ENCODE results near the gene PPIL1.

DNA sequence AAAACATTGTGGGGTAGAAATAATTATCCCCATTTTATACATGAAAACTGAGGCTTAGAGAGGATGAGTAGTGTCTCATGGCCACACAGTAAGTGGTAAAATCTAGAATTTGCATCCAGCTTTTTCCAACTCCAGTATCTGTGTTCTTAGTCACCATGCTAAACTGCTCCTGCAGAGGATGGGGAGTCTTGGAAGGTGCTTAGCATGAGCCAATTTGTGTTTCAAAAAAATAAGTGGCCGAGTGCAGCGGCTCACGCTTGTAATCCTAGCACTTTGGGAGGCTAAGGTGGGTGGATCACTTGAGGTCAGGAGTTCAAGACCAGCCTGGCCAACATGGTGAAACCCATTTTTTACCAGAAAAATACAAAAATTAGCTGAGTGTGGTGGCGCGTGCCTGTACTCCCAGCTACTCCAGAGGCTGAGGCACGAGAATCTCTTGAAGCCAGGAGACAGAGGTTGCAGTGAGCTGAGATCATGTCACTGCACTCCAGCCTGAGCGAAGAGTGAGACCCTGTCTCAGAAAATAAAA, 13.6 kb upstream of the PPIL1 start:
- TF ChIP-seq, protein P1, sequence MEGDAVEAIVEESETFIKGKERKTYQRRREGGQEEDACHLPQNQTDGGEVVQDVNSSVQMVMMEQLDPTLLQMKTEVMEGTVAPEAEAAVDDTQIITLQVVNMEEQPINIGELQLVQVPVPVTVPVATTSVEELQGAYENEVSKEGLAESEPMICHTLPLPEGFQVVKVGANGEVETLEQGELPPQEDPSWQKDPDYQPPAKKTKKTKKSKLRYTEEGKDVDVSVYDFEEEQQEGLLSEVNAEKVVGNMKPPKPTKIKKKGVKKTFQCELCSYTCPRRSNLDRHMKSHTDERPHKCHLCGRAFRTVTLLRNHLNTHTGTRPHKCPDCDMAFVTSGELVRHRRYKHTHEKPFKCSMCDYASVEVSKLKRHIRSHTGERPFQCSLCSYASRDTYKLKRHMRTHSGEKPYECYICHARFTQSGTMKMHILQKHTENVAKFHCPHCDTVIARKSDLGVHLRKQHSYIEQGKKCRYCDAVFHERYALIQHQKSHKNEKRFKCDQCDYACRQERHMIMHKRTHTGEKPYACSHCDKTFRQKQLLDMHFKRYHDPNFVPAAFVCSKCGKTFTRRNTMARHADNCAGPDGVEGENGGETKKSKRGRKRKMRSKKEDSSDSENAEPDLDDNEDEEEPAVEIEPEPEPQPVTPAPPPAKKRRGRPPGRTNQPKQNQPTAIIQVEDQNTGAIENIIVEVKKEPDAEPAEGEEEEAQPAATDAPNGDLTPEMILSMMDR (IDR thresholded peaks at IDR 0.05): no peak
- TF ChIP-seq POLR2AphosphoS5 (IDR thresholded peaks at IDR 0.05): no peak
- no peak for TF ChIP-seq POLR2A (IDR thresholded peaks at IDR 0.05)
- TF ChIP-seq EP300 (IDR thresholded peaks at IDR 0.05): no peak

All from stomach (tissue), 4 donors.